ENCODE measurements around the gene CCL4. TPM values are rescaled to one million over a fixed set of nuclear protein-coding genes. Genes with fewer than 3 reads are reported as not detected.
"Not testable (repeated sequence)": the region's sequence is repeated elsewhere in the genome, so short reads cannot be mapped to it uniquely, and the experiment has no call there.

CCL4 gene
- total RNA-seq, 1 donor from 2014 or later: 23.4 TPM

GRCh38 chr17:36094232-36094631 lies 9.4 kb upstream of the CCL4 start:
- H3K36me3 Mint-ChIP-seq (ENCODE audit: low read depth, unreplicated experiment): no peaks in the 10 kb centered on the region
- peaks cover 16% of the 10 kb centered on the region for H3K4me1 Mint-ChIP-seq (ENCODE audit: low read depth, unreplicated experiment)
- H3K27ac Mint-ChIP-seq (ENCODE audit: unreplicated experiment): no peak overlapping the region
- Histone ChIP-seq H2AFZ (ENCODE audit: low read depth, low read length) (no peak overlapping the region), H3K27me3 (ENCODE audit: insufficient read depth, low read length) (no peaks in the 10 kb centered on the region), H3K27ac (ENCODE audit: low read depth, low read length) (no peak overlapping the region), H3K4me2 (ENCODE audit: low read length) (no peak overlapping the region), H3K4me1 (ENCODE audit: insufficient read depth, low read length) (no peaks in the 10 kb centered on the region), H3K9me3 (ENCODE audit: insufficient read depth, low read depth, low read length) (no peaks in the 10 kb centered on the region), H3K9ac (ENCODE audit: low read length) (no peak overlapping the region), H3K36me3 (ENCODE audit: insufficient read depth, low read length) (no peaks in the 10 kb centered on the region), H3K4me3 (ENCODE audit: insufficient read depth, low read depth, low read length) (no peak overlapping the region), H3K79me2 (ENCODE audit: insufficient read depth, low read length) (no peaks in the 10 kb centered on the region), H4K20me1 (ENCODE audit: insufficient read depth, low read length) (no peaks in the 10 kb centered on the region)
- TF ChIP-seq EZH2 (IDR thresholded peaks at IDR 0.05; ENCODE audit: insufficient read depth, low read length): no peak
- TF ChIP-seq, protein P1, sequence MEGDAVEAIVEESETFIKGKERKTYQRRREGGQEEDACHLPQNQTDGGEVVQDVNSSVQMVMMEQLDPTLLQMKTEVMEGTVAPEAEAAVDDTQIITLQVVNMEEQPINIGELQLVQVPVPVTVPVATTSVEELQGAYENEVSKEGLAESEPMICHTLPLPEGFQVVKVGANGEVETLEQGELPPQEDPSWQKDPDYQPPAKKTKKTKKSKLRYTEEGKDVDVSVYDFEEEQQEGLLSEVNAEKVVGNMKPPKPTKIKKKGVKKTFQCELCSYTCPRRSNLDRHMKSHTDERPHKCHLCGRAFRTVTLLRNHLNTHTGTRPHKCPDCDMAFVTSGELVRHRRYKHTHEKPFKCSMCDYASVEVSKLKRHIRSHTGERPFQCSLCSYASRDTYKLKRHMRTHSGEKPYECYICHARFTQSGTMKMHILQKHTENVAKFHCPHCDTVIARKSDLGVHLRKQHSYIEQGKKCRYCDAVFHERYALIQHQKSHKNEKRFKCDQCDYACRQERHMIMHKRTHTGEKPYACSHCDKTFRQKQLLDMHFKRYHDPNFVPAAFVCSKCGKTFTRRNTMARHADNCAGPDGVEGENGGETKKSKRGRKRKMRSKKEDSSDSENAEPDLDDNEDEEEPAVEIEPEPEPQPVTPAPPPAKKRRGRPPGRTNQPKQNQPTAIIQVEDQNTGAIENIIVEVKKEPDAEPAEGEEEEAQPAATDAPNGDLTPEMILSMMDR (IDR thresholded peaks at IDR 0.05; ENCODE audit: insufficient read depth, low read depth, low read length): no peak
- no peaks in the 10 kb centered on the region for H3K27me3 Mint-ChIP-seq (ENCODE audit: low read depth, unreplicated experiment)
- H3K4me3 Mint-ChIP-seq (ENCODE audit: unreplicated experiment): no peak overlapping the region
- no peaks in the 10 kb centered on the region for H3K9me3 Mint-ChIP-seq (ENCODE audit: unreplicated experiment)
- no peak for FAIRE-seq
- DNase-seq (ENCODE audit: low read depth): no peak

GRCh38 chr17:36094746-36095145 lies 8.9 kb upstream of the CCL4 start:
- Histone ChIP-seq H3K9me3 (ENCODE audit: insufficient read depth, low read depth, low read length) (no peaks in the 10 kb centered on the region), H3K4me3 (ENCODE audit: insufficient read depth, low read depth, low read length) (no peak overlapping the region), H3K27ac (ENCODE audit: low read depth, low read length) (no peak overlapping the region), H3K27me3 (ENCODE audit: insufficient read depth, low read length) (no peaks in the 10 kb centered on the region), H3K79me2 (ENCODE audit: insufficient read depth, low read length) (no peaks in the 10 kb centered on the region), H3K36me3 (ENCODE audit: insufficient read depth, low read length) (no peaks in the 10 kb centered on the region), H3K9ac (ENCODE audit: low read length) (no peak overlapping the region), H2AFZ (ENCODE audit: low read depth, low read length) (no peak overlapping the region), H3K4me1 (ENCODE audit: insufficient read depth, low read length) (no peaks in the 10 kb centered on the region), H4K20me1 (ENCODE audit: insufficient read depth, low read length) (no peaks in the 10 kb centered on the region), H3K4me2 (ENCODE audit: low read length) (no peak overlapping the region)
- Mint-ChIP-seq H3K27ac (ENCODE audit: unreplicated experiment) (no peak overlapping the region), H3K36me3 (ENCODE audit: low read depth, unreplicated experiment) (no peaks in the 10 kb centered on the region), H3K4me3 (ENCODE audit: unreplicated experiment) (no peak overlapping the region), H3K9me3 (ENCODE audit: unreplicated experiment) (no peaks in the 10 kb centered on the region), H3K27me3 (ENCODE audit: low read depth, unreplicated experiment) (no peaks in the 10 kb centered on the region), H3K4me1 (ENCODE audit: low read depth, unreplicated experiment) (peaks cover 11% of the 10 kb centered on the region)
- no peak for DNase-seq (ENCODE audit: low read depth)
- no peak for FAIRE-seq
- no peak for TF ChIP-seq EZH2 (IDR thresholded peaks at IDR 0.05; ENCODE audit: insufficient read depth, low read length)
- TF ChIP-seq, protein P1 (IDR thresholded peaks at IDR 0.05; ENCODE audit: insufficient read depth, low read depth, low read length): no peak

GRCh38 chr17:36095992-36096391 lies 7.6 kb upstream of the CCL4 start:
- DNase-seq (ENCODE audit: low read depth): no peak
- no peaks in the 10 kb centered on the region for H3K9me3 ChIP-seq (ENCODE audit: insufficient read depth, low read depth, low read length)
- no peak overlapping the region for H3K4me2 ChIP-seq (ENCODE audit: low read length)
- H3K4me1 ChIP-seq (ENCODE audit: insufficient read depth, low read length): no peaks in the 10 kb centered on the region
- no peak overlapping the region for H2AFZ ChIP-seq (ENCODE audit: low read depth, low read length)
- H3K9me3 Mint-ChIP-seq (ENCODE audit: unreplicated experiment): no peaks in the 10 kb centered on the region
- H3K79me2 ChIP-seq (ENCODE audit: insufficient read depth, low read length): no peaks in the 10 kb centered on the region
- no peak overlapping the region for H3K9ac ChIP-seq (ENCODE audit: low read length)
- TF ChIP-seq, protein P1 (IDR thresholded peaks at IDR 0.05; ENCODE audit: insufficient read depth, low read depth, low read length): no peak
- no peak for TF ChIP-seq EZH2 (IDR thresholded peaks at IDR 0.05; ENCODE audit: insufficient read depth, low read length)
- no peak for FAIRE-seq
- no peaks in the 10 kb centered on the region for H3K36me3 Mint-ChIP-seq (ENCODE audit: low read depth, unreplicated experiment)
- no peak overlapping the region for H3K4me3 ChIP-seq (ENCODE audit: insufficient read depth, low read depth, low read length)
- no peak overlapping the region for H3K4me3 Mint-ChIP-seq (ENCODE audit: unreplicated experiment)
- H3K27ac ChIP-seq (ENCODE audit: low read depth, low read length): no peak overlapping the region
- no peaks in the 10 kb centered on the region for H3K27me3 Mint-ChIP-seq (ENCODE audit: low read depth, unreplicated experiment)
- H3K27ac Mint-ChIP-seq (ENCODE audit: unreplicated experiment): no peak overlapping the region
- H3K27me3 ChIP-seq (ENCODE audit: insufficient read depth, low read length): no peaks in the 10 kb centered on the region
- H4K20me1 ChIP-seq (ENCODE audit: insufficient read depth, low read length): no peaks in the 10 kb centered on the region
- H3K4me1 Mint-ChIP-seq (ENCODE audit: low read depth, unreplicated experiment): peaks cover 2% of the 10 kb centered on the region
- H3K36me3 ChIP-seq (ENCODE audit: insufficient read depth, low read length): no peaks in the 10 kb centered on the region

DNA sequence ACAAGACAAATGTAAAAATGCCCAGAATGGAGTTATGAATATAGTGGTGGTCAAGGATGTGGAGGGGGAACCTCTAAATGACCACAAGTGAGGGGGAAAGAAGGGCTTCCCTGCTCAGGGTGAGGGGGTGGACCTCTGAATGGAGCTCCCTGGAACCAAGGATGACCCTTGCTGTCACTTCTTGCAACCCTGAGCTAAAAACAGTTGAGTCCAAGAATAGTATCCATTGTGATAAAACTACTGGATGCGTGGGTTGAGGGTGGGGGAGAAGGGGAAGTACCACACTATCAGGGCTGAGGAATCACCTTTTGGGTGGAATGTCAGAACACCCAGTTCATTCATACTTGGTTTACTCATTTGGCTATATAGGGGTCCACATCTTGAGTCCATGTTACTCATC lies 4.6 kb upstream of the CCL4 start:
- not testable (repeated sequence) for H3K36me3 Mint-ChIP-seq (ENCODE audit: low read depth, unreplicated experiment); H3K4me3 ChIP-seq (ENCODE audit: insufficient read depth, low read depth, low read length); H3K9me3 ChIP-seq (ENCODE audit: insufficient read depth, low read depth, low read length); DNase-seq (ENCODE audit: low read depth); H3K9me3 Mint-ChIP-seq (ENCODE audit: unreplicated experiment); H2AFZ ChIP-seq (ENCODE audit: low read depth, low read length); H3K79me2 ChIP-seq (ENCODE audit: insufficient read depth, low read length); H3K27me3 Mint-ChIP-seq (ENCODE audit: low read depth, unreplicated experiment); H3K4me2 ChIP-seq (ENCODE audit: low read length); H3K4me1 ChIP-seq (ENCODE audit: insufficient read depth, low read length); FAIRE-seq; H3K36me3 ChIP-seq (ENCODE audit: insufficient read depth, low read length); H3K27ac ChIP-seq (ENCODE audit: low read depth, low read length); H4K20me1 ChIP-seq (ENCODE audit: insufficient read depth, low read length); H3K9ac ChIP-seq (ENCODE audit: low read length); H3K4me1 Mint-ChIP-seq (ENCODE audit: low read depth, unreplicated experiment); H3K27ac Mint-ChIP-seq (ENCODE audit: unreplicated experiment); H3K4me3 Mint-ChIP-seq (ENCODE audit: unreplicated experiment); H3K27me3 ChIP-seq (ENCODE audit: insufficient read depth, low read length)

All from astrocyte (in vitro differentiated cells and primary cell).